ENCODE results near the gene LAYN. TPM values are rescaled to one million over a fixed set of nuclear protein-coding genes. Genes with fewer than 3 reads are reported as not detected.
A peak's percentile ranks its signal among the peaks of the same experiment; 100 is the strongest.

LAYN gene
- total and polyA plus RNA-seq, 2 of the 13 experiments (the other 11 are each of a cell fraction or from before 2014, with no cell fraction given): 0.17 TPM; not detected in 1

DNA sequence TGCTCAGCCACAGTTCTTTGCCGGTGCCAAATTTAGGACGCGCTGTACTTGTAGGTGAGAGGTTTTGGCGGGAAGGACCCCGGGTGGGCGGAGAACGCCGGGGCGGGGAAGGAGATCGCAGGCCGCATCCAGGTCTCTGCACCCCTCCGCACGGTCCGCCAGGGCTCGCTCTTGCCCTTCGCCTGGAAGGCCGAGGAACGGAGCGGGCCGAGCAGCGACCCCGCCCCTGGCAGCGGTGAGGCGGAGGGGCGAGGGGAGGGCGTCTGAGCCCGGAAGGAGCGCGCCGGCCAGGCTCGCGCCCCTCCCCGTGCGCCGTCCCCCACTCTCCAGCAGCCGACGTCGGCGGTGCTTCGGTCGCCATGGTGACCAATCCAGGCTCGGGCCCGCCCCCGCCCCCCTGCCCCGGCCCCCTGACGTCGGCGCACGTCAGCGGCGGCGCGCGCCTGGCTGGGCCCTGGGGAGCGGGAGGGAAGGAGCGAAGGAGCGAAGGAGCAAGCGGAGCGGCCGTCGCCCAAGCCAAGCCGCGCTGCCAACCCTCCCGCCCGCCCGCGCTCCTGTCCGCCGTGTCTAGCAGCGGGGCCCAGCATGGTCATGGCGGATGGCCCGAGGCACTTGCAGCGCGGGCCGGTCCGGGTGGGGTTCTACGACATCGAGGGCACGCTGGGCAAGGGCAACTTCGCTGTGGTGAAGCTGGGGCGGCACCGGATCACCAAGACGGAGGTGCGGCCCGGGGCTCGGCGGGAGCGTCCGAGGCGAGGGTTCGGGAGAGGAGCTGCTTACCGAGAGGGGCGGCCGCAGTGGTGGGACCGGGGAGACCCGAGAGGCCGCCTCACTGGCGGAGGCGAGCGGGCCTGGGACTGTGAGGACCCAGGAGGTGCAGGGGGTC, 61.7 kb downstream of the LAYN start, which contains the start of gene SIK2 (continued):
- TF ChIP-seq, protein P1, sequence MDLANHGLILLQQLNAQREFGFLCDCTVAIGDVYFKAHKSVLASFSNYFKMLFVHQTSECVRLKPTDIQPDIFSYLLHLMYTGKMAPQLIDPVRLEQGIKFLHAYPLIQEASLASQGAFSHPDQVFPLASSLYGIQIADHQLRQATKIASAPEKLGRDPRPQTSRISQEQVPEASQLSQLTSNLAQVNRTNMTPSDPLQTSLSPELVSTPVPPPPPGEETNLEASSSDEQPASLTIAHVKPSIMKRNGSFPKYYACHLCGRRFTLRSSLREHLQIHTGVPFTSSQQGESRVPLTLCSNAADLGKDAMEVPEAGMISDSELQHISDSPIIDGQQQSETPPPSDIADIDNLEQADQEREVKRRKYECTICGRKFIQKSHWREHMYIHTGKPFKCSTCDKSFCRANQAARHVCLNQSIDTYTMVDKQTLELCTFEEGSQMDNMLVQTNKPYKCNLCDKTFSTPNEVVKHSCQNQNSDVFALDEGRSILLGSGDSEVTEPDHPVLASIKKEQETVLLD (CRISPR knock-in tag; IDR thresholded peaks at IDR 0.05; ENCODE audit: low read depth): no peak
- TF ChIP-seq ZSCAN29 (CRISPR knock-in tag; conservative IDR thresholded peaks at IDR 0.05) (no peak), CBX2 (IDR thresholded peaks at IDR 0.05; ENCODE audit: low read depth, low read length) (no peak), CBX2 (CRISPR knock-in tag; IDR thresholded peaks at IDR 0.05; ENCODE audit: low read depth) (no peak), ZBTB25 (CRISPR knock-in tag; IDR thresholded peaks at IDR 0.05) (peak; percentile 79; the same call in 1 of the 2 replicates), ZNF225 (CRISPR knock-in tag; IDR thresholded peaks at IDR 0.05) (no peak), IKZF1 (IDR thresholded peaks at IDR 0.05) (no peak), PITX1 (CRISPR knock-in tag; IDR thresholded peaks at IDR 0.05) (0 out of 2 replicates have a peak, but pooled peaks have one; percentile 48), HMG20B (CRISPR knock-in tag; conservative IDR thresholded peaks at IDR 0.05) (0 out of 2 replicates have a peak, but pooled peaks have one; percentile 41), ZNF367 (CRISPR knock-in tag; IDR thresholded peaks at IDR 0.05; ENCODE audit: borderline replicate concordance) (no peak), NFIB (CRISPR knock-in tag; IDR thresholded peaks at IDR 0.05; ENCODE audit: borderline replicate concordance) (no peak), HCFC1 (IDR thresholded peaks at IDR 0.05; ENCODE audit: low read depth, low read length) (no peak), KAT8 (CRISPR knock-in tag; IDR thresholded peaks at IDR 0.05) (peak; percentile 66), PCBP1 (IDR thresholded peaks at IDR 0.05; ENCODE audit: borderline replicate concordance, low read depth, low read length) (no peak), ZNF530 (CRISPR knock-in tag; IDR thresholded peaks at IDR 0.05; ENCODE audit: low read depth) (no peak)
- TF ChIP-seq, protein P2, sequence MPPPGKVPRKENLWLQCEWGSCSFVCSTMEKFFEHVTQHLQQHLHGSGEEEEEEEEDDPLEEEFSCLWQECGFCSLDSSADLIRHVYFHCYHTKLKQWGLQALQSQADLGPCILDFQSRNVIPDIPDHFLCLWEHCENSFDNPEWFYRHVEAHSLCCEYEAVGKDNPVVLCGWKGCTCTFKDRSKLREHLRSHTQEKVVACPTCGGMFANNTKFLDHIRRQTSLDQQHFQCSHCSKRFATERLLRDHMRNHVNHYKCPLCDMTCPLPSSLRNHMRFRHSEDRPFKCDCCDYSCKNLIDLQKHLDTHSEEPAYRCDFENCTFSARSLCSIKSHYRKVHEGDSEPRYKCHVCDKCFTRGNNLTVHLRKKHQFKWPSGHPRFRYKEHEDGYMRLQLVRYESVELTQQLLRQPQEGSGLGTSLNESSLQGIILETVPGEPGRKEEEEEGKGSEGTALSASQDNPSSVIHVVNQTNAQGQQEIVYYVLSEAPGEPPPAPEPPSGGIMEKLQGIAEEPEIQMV (CRISPR knock-in tag; IDR thresholded peaks at IDR 0.05; ENCODE audit: low read depth): peak; percentile 54; the same call in 1 of the 2 replicates
- TF ChIP-seq, protein P3, sequence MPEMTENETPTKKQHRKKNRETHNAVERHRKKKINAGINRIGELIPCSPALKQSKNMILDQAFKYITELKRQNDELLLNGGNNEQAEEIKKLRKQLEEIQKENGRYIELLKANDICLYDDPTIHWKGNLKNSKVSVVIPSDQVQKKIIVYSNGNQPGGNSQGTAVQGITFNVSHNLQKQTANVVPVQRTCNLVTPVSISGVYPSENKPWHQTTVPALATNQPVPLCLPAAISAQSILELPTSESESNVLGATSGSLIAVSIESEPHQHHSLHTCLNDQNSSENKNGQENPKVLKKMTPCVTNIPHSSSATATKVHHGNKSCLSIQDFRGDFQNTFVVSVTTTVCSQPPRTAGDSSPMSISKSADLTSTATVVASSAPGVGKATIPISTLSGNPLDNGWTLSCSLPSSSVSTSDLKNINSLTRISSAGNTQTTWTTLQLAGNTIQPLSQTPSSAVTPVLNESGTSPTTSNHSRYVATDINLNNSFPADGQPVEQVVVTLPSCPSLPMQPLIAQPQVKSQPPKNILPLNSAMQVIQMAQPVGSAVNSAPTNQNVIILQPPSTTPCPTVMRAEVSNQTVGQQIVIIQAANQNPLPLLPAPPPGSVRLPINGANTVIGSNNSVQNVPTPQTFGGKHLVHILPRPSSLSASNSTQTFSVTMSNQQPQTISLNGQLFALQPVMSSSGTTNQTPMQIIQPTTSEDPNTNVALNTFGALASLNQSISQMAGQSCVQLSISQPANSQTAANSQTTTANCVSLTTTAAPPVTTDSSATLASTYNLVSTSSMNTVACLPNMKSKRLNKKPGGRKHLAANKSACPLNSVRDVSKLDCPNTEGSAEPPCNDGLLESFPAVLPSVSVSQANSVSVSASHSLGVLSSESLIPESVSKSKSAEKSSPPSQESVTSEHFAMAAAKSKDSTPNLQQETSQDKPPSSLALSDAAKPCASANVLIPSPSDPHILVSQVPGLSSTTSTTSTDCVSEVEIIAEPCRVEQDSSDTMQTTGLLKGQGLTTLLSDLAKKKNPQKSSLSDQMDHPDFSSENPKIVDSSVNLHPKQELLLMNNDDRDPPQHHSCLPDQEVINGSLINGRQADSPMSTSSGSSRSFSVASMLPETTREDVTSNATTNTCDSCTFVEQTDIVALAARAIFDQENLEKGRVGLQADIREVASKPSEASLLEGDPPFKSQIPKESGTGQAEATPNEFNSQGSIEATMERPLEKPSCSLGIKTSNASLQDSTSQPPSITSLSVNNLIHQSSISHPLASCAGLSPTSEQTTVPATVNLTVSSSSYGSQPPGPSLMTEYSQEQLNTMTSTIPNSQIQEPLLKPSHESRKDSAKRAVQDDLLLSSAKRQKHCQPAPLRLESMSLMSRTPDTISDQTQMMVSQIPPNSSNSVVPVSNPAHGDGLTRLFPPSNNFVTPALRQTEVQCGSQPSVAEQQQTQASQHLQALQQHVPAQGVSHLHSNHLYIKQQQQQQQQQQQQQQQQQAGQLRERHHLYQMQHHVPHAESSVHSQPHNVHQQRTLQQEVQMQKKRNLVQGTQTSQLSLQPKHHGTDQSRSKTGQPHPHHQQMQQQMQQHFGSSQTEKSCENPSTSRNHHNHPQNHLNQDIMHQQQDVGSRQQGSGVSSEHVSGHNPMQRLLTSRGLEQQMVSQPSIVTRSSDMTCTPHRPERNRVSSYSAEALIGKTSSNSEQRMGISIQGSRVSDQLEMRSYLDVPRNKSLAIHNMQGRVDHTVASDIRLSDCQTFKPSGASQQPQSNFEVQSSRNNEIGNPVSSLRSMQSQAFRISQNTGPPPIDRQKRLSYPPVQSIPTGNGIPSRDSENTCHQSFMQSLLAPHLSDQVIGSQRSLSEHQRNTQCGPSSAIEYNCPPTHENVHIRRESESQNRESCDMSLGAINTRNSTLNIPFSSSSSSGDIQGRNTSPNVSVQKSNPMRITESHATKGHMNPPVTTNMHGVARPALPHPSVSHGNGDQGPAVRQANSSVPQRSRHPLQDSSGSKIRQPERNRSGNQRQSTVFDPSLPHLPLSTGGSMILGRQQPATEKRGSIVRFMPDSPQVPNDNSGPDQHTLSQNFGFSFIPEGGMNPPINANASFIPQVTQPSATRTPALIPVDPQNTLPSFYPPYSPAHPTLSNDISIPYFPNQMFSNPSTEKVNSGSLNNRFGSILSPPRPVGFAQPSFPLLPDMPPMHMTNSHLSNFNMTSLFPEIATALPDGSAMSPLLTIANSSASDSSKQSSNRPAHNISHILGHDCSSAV (CRISPR knock-in tag; IDR thresholded peaks at IDR 0.05; ENCODE audit: borderline replicate concordance): no peak
